Stimulated activated CD4-positive, alpha-beta T cell treated with anti-CD3 and anti-CD28 coated beads, Interleukin-2, amount 100 ng/mL, for 48 hours (primary cell): ENCODE data around the gene ZNF260.
A peak's percentile ranks its signal among the peaks of the same experiment; 100 is the strongest.

Experiments
- DNase-seq, 2 donors: peaks; one replicate each; pipeline ENCODE4 v3.0.0-alpha.2; 2020

The ZNF260 gene

DNA sequence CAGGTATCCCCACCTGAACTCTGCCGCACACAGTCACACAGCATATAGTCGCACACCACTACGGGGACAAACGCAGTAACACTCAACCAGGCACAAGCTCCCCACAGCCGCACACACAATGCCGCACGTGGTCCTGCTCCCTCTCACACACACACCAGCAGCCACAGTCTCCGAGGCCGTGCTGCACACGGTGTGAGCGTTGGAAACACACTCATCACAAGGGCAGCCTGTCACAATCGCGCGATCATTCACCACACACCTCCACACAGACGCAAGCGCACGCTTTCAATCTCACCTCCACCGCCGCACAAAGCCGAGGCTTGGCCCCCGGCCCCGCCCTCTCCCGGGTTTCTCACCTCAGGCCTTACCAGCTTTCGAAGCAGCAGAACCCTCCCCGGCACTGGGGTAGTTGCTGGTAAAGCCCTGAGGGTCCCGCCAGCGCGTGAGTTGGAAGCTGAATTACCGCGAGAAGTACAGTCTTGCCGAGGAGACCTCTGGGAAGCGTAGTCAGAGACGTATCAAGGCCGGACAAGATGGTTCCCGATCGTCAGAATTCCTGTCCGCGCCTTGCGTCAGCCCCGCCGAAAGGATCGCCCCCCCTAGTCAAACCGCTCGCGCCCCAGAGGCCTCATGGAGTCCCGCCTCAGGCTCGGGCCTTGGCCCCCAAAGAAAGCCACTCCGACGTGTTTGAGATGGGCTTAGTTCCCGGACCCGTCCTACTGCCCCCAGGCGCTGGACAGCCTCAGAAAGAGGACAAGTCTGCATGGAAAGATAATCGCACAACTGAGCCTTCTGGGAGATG lies 38.8 kb downstream of the ZNF260 start, which contains the start of gene ZNF566:
TSS of gene ZNF566 (minus strand) at position 444 of the 802 bp plus-strand sequence. CDS start 13,004 bp downstream, outside the sequence.
- peak; percentile 80 to 81 for DNase-seq

DNA sequence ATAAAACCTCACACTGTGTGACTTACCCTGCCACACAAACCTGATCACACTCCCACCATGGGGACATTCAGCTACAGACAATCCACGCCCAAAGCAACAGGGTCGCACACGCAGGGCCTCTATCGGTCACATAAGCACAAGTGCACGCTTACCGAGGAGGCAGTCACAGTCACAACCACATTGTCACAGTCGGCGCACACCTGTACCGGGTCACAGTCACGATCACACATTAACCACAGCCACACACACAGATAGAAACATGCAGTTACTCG lies 39.3 kb downstream of the ZNF260 start:
- DNase-seq = no peak

DNA sequence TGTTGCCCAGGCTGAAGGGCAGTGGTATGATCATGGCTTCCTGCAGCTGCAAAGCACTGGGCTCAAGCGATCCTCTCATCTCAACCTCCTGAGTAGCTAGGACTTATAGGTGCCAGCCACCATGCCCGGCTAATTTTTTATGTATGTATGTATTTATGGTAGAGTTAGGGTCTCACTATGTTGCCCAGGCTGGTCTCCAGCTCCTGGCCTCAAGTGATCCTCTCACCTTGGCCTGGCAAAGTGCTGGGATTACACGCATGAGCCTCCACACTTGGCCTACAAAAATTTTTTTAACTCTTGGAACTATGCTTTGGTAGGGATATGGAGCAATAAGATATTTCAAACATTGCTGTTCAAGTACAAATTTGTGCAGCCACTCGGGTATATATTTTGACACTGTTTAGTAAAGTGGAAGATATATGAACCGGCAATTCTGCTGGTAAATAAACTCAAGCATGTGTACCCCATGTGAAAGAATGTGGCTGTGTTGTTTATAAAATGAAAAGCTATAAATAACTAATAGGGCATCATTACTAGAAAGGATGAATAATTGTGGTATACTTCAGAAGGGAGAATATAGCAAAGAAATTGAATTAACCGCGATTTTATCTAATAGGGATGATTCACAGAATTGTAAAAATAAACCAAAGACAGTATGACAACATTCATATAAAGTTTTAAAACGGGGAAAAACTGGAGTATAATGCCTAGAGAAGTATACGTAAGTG lies 39.8 kb downstream of the ZNF260 start:
- no peak for DNase-seq

DNA sequence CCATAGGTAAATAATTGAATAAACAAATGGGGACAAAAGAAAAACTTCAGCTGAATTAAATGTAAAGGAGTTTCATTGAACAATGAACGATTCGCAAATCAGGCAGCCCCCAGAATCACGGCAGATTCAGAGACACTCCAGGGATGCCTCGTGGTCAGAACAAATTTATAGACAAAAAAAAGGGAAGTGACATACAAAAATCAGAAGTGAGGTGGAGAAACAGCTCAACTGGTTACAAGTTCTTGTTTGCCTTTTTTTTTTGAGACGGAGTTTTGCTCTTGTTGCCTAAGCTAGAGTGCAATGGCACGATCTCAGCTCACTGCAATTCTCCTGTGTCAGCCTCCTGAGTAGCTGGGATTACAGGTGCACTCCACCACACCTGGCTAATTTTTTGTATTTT lies 44.4 kb downstream of the ZNF260 start:
- no peak for DNase-seq

DNA sequence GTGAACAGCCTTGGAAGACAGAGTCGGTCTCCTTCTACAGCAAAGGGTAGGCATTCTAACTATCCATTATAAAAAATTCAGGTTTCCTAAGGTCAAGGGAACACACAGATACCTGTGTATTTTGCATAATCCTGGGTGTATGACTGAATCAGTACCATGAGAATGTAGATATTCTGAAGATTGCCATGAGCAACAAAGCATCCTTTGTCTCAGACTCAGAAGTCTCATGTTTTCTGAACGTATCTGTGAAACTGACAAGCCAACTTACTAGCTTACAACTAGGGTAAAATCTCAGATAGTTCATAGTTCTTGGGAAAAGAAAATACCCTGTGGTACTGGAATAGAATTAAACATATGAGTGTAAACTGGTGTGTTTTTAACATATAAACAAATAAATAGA lies 45.2 kb downstream of the ZNF260 start:
- DNase-seq = no peak
